ENCODE results near the gene FOXF1.

DNA sequence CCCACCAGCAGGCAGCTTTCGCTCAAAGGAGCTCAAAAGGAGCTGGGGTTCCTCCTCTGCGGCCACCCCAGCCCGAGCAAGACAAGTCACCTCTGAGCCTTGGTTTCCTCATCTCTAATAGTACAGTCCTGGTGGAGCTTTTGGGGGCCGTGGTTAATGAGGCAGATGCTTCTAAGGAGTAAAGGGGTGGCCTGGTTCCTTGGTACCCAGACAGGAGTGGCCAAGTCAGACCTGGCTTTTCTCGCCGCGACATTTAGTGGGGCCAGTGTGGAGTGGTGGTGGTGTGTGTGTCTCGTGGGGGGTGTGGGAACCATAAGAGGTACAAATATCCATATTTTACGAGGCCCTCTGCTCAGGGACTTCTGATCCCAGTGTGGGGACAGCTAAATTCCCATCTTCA, 6.7 kb downstream of the FOXF1 start:
- TF ChIP-seq EZH2 (IDR thresholded peaks at IDR 0.05; ENCODE audit: insufficient read depth, poor library complexity, severe bottlenecking) (no peak), EZH2phosphoT487 (IDR thresholded peaks at IDR 0.05; ENCODE audit: insufficient read depth, low read depth) (no peak)
